Measurements from ENCODE around the gene ST6GAL1.

GRCh38 chr3:187017511-187018230, 87.3 kb downstream of the ST6GAL1 start:
- no peak for TF ChIP-seq CTCF (conservative IDR thresholded peaks at IDR 0.05)
- TF ChIP-seq ZFX (IDR thresholded peaks at IDR 0.05), result no peak
